ENCODE data around the gene MC1R. TPM values are rescaled to one million over a fixed set of nuclear protein-coding genes. Genes with fewer than 3 reads are reported as not detected.

Gene MC1R
- total RNA-seq, 1 experiment from 2014 or later: 16.9 TPM

DNA sequence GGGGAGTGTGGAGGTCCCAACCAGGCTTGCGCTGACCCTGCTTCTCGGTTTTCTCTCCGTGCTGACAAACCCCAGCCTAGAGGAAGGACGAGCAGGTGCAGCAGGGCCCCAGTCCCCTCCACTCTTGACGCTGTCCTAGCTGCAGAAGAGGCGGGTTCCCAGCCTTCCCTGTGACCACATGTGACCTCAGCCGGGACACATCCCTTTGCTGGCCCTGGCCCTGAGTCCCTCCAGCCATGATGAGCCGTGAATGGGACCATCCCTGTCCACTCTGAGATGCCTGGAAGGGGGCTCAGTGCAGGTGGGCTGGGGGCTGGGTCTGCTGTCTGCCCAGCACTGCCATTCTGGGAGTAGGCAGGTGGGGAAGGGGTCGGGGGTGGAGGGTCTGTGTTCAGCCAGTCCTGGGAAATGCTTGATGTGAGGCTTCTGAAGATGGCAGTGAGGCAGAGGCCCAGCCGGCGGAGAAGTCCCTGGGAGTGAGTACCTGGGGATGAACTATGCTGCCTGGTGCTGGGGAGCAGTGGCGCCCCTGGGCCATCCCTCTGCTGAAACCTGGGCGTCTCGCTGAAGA lies 2.6 kb downstream of the MC1R start:
- peak overlapping the region; percentile 88 for H3K27ac Mint-ChIP-seq (ENCODE audit: unreplicated experiment)
- BruUV-seq (replicated peaks): no TSS peak
- DNase-seq: no peak
- no peaks in the 10 kb centered on the region for H3K27me3 Mint-ChIP-seq (ENCODE audit: unreplicated experiment)
- TF ChIP-seq, protein P1, sequence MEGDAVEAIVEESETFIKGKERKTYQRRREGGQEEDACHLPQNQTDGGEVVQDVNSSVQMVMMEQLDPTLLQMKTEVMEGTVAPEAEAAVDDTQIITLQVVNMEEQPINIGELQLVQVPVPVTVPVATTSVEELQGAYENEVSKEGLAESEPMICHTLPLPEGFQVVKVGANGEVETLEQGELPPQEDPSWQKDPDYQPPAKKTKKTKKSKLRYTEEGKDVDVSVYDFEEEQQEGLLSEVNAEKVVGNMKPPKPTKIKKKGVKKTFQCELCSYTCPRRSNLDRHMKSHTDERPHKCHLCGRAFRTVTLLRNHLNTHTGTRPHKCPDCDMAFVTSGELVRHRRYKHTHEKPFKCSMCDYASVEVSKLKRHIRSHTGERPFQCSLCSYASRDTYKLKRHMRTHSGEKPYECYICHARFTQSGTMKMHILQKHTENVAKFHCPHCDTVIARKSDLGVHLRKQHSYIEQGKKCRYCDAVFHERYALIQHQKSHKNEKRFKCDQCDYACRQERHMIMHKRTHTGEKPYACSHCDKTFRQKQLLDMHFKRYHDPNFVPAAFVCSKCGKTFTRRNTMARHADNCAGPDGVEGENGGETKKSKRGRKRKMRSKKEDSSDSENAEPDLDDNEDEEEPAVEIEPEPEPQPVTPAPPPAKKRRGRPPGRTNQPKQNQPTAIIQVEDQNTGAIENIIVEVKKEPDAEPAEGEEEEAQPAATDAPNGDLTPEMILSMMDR (IDR thresholded peaks at IDR 0.05; ENCODE audit: unreplicated experiment): no peak
- no peaks in the 10 kb centered on the region for H3K9me3 Mint-ChIP-seq (ENCODE audit: low read depth, unreplicated experiment)
- peaks cover 24% of the 10 kb centered on the region for H3K4me1 Mint-ChIP-seq (ENCODE audit: low read depth, unreplicated experiment)
- intact Hi-C loops (cut with micrococcal nuclease; ENCODE audit: unreplicated experiment): no loop called here
- H3K36me3 Mint-ChIP-seq (ENCODE audit: insufficient read depth, unreplicated experiment): peaks cover 87% of the 10 kb centered on the region
- CTCF ChIA-PET: interaction anchor here (0.7 to 1.9 kb wide), 4 partner anchors 11 to 221 kb away, joined by 3 to 9 read pairs (median 4); no protein-coding TSS in a partner anchor
- peak overlapping the region; percentile 76 for H3K4me3 Mint-ChIP-seq (ENCODE audit: low read depth, unreplicated experiment)

DNA sequence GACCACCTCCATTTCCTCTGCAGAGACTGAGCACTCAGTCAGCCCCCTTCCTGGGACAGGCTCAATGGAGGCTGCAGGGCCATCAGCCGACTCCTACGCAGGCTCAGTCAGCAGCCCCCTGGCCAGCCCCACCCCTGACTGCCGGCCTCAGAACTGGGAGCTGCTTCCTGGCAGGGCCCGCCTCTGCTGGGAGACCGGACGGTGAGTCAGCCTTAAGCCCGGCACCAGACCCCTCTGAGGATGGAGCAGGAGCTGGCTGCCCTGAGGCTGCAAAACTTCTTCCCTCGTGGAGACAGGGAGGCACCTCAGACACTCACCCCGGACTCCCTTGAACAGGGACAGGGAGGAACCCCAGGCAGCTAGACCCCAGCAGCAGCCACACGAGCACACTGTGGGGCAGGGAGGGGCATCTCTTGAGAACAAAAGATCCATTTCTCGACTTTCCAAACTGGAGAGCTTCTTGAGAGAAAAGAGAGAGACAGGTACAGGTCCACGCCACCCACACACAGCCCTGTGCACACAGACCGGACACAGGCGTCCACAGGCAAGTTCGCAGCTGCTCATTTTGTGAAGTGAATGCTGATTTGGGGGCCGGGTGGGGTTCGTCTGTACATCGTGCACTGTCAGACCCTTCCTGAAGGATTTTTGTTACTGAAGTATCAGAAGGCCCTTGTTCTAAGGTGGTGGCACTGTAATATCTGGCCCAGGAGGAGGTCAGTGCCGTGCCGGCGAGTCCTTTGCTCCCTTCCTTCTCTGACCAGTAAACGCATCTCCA lies 3.2 kb downstream of the MC1R start:
- peaks cover 24% of the 10 kb centered on the region for H3K4me1 Mint-ChIP-seq (ENCODE audit: low read depth, unreplicated experiment)
- CTCF ChIA-PET: interaction anchor here (0.6 to 1.9 kb wide), 9 partner anchors 12 to 221 kb away, joined by 3 to 9 read pairs (median 4); partner anchors contain the start of gene TCF25
- intact Hi-C loops (cut with micrococcal nuclease; ENCODE audit: unreplicated experiment): no loop called here
- TF ChIP-seq, protein P1 (IDR thresholded peaks at IDR 0.05; ENCODE audit: unreplicated experiment): no peak
- H3K36me3 Mint-ChIP-seq (ENCODE audit: insufficient read depth, unreplicated experiment): peaks cover 88% of the 10 kb centered on the region
- BruUV-seq (replicated peaks): TSS peak; percentile 76
- H3K9me3 Mint-ChIP-seq (ENCODE audit: low read depth, unreplicated experiment): no peaks in the 10 kb centered on the region
- H3K27me3 Mint-ChIP-seq (ENCODE audit: unreplicated experiment): no peaks in the 10 kb centered on the region
- peak; percentile 94 for DNase-seq
- H3K4me3 Mint-ChIP-seq (ENCODE audit: low read depth, unreplicated experiment): peak overlapping the region; percentile 76
- H3K27ac Mint-ChIP-seq (ENCODE audit: unreplicated experiment): peak overlapping the region; percentile 88

DNA sequence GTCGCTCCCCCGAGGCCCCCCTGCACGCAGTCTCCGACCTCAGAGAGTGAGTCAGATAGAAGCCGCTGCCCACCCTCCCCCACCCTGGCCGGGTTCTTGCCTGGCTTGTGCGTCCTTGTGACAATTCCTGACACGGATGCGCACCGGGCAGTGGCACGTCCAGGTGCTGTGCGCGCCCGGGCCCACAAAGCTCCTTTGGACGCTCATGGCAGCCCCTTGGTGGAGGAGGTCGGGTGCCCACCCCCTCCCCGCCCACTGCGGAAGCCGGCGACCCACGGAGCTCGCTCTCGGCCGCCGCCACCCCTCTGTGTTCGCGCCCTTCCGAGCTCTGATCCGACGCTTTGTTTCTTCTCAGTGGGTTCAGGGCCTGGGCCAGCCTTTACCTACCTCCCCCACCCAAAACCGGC lies 3.8 kb downstream of the MC1R start:
- Mint-ChIP-seq H3K27ac (ENCODE audit: unreplicated experiment) (peak overlapping the region; percentile 88), H3K4me3 (ENCODE audit: low read depth, unreplicated experiment) (peak overlapping the region; percentile 76), H3K27me3 (ENCODE audit: unreplicated experiment) (no peaks in the 10 kb centered on the region), H3K9me3 (ENCODE audit: low read depth, unreplicated experiment) (no peaks in the 10 kb centered on the region), H3K36me3 (ENCODE audit: insufficient read depth, unreplicated experiment) (peaks cover 87% of the 10 kb centered on the region), H3K4me1 (ENCODE audit: low read depth, unreplicated experiment) (peaks cover 24% of the 10 kb centered on the region)
- TF ChIP-seq, protein P1 (IDR thresholded peaks at IDR 0.05; ENCODE audit: unreplicated experiment): no peak
- peak; percentile 85 for DNase-seq
- intact Hi-C loops (cut with micrococcal nuclease; ENCODE audit: unreplicated experiment): no loop called here
- no TSS peak for BruUV-seq (replicated peaks)
- CTCF ChIA-PET: interaction anchor here (1.0 to 1.9 kb wide), 8 partner anchors 12 to 222 kb away, joined by 3 to 9 read pairs (median 4); partner anchors contain the start of gene TCF25

DNA sequence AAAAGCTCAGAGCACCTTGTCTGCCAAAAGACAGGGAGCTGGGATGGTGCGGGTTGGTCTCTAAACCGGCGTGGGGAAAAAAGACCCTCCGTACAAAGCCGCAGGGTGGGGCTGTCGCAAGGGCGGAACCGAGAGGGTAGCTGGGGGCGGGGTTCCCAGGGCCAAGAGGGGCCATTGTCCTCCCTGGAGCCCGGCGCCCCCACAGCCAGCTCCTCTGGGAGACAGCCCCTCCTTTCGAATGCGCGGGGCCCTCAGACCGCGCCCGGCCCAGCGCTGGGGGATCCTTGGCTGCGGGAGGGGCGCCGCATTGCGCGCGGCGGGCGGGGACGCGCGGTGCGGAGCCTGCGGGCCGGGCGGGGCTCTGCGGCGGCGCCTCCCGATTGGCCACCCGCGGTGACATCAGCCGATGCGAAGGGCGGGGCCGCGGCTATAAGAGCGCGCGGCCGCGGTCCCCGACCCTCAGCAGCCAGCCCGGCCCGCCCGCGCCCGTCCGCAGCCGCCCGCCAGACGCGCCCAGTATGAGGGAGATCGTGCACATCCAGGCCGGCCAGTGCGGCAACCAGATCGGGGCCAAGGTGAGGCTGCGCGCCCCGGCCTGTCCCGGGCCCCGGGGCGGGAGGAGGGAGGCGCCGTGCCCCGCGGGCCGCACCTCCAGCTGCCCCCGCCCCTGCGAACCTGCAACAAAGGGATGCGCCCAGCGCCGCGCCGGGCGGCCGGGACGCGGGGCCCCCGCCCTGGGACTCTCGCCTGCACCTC lies 4.4 kb downstream of the MC1R start, which contains the start of gene TUBB3:
TSS of gene TUBB3 (plus strand) at position 459 of the 756 bp plus-strand sequence. CDS start at position 519, 60 bp downstream.
- TF ChIP-seq, protein P1 (IDR thresholded peaks at IDR 0.05; ENCODE audit: unreplicated experiment): no peak
- H3K27ac Mint-ChIP-seq (ENCODE audit: unreplicated experiment): peak within 1 kb of the TSS; percentile 88
- no TSS peak for BruUV-seq (replicated peaks)
- peaks cover 18% of the 10 kb centered on the region for H3K4me1 Mint-ChIP-seq (ENCODE audit: low read depth, unreplicated experiment)
- H3K4me3 Mint-ChIP-seq (ENCODE audit: low read depth, unreplicated experiment): peak within 1 kb of the TSS; percentile 76
- H3K9me3 Mint-ChIP-seq (ENCODE audit: low read depth, unreplicated experiment): no peaks in the 10 kb centered on the region
- peaks cover 85% of the 10 kb centered on the region for H3K36me3 Mint-ChIP-seq (ENCODE audit: insufficient read depth, unreplicated experiment)
- no peaks in the 10 kb centered on the region for H3K27me3 Mint-ChIP-seq (ENCODE audit: unreplicated experiment)
- DNase-seq: peak; percentile 88
- intact Hi-C loops (cut with micrococcal nuclease; ENCODE audit: unreplicated experiment): no loop called here
- CTCF ChIA-PET: interaction anchor here (0.6 to 1.9 kb wide), 8 partner anchors 13 to 63 kb away, joined by 3 to 9 read pairs (median 4); partner anchors contain the start of gene TCF25
